GM19239 (cell line): Measurements from ENCODE around the gene GRIK3.

Experiments used
- DNase-seq: peaks from one replicate; pipeline ENCODE4 v3.0.0; 2011; ENCODE audit warnings: low spot score; ENCODE audit not compliant: insufficient read length
- FAIRE-seq: peaks from 2 replicates; lab custom pipeline; 2011; peaks lifted over from hg19 to GRCh38; lab: Jason Lieb, UNC

GRIK3 gene

GRCh38 chr1:36864823-36865601 lies 169.3 kb downstream of the GRIK3 start:
- FAIRE-seq: no peak
- DNase-seq: no peak

- FAIRE-seq: no peak
- DNase-seq: peak; percentile 28
Measured at GRCh38 chr1:36864182-36864822, 170.0 kb downstream of the GRIK3 start.

GRCh38 chr1:36863500-36863899 lies 170.8 kb downstream of the GRIK3 start:
- DNase-seq: no peak
- FAIRE-seq: no peak

GRCh38 chr1:36863061-36863460 lies 171.3 kb downstream of the GRIK3 start:
- no peak for DNase-seq
- FAIRE-seq: no peak

GRCh38 chr1:36861375-36861774 lies 172.9 kb downstream of the GRIK3 start:
- no peak for FAIRE-seq
- DNase-seq: no peak

GRCh38 chr1:36859926-36860325 lies 174.4 kb downstream of the GRIK3 start:
- FAIRE-seq (no peak), DNase-seq (no peak)

- DNase-seq (no peak), FAIRE-seq (no peak)
Measured at GRCh38 chr1:36858981-36859380, 175.3 kb downstream of the GRIK3 start.

- no peak for FAIRE-seq
Measured at GRCh38 chr1:36858553-36858952, 175.8 kb downstream of the GRIK3 start.

GRCh38 chr1:36857754-36858153 lies 176.6 kb downstream of the GRIK3 start:
- no peak for DNase-seq
- FAIRE-seq: no peak

More at GRCh38 chr1:36858553-36858952, 175.8 kb downstream of the GRIK3 start:
- no peak for DNase-seq

GRCh38 chr1:36855699-36856494 lies 178.4 kb downstream of the GRIK3 start:
- DNase-seq (no peak), FAIRE-seq (no peak)

- no peak for DNase-seq
- no peak for FAIRE-seq
Measured at GRCh38 chr1:36853638-36854037, 180.7 kb downstream of the GRIK3 start.

- no peak for DNase-seq
- FAIRE-seq: no peak
Measured at GRCh38 chr1:36852586-36852985, 181.7 kb downstream of the GRIK3 start.

- DNase-seq: no peak
Measured at GRCh38 chr1:36851595-36851994, 182.7 kb downstream of the GRIK3 start.

GRCh38 chr1:36851087-36851486 lies 183.2 kb downstream of the GRIK3 start:
- FAIRE-seq: no peak
- DNase-seq: no peak

More at GRCh38 chr1:36851595-36851994, 182.7 kb downstream of the GRIK3 start:
- no peak for FAIRE-seq

- no peak for DNase-seq
- FAIRE-seq: no peak
Measured at GRCh38 chr1:36849956-36850355, 184.4 kb downstream of the GRIK3 start.

- FAIRE-seq (no peak), DNase-seq (no peak)
Measured at GRCh38 chr1:36847761-36848160, 186.6 kb downstream of the GRIK3 start.

GRCh38 chr1:36847186-36847585 lies 187.1 kb downstream of the GRIK3 start:
- DNase-seq (no peak), FAIRE-seq (no peak)

- FAIRE-seq (no peak), DNase-seq (no peak)
Measured at GRCh38 chr1:36846357-36846756, 188.0 kb downstream of the GRIK3 start.

- DNase-seq: no peak
- FAIRE-seq: no peak
Measured at GRCh38 chr1:36845802-36846201, 188.5 kb downstream of the GRIK3 start.

- DNase-seq: no peak
- no peak for FAIRE-seq
Measured at GRCh38 chr1:36844917-36845316, 189.4 kb downstream of the GRIK3 start.
